Activated naive CD4-positive, alpha-beta T cell treated with anti-CD3 and anti-CD28 coated beads, Interleukin-2, amount 50 U/mL, for 16 hours (primary cell): ENCODE measurements around the gene SPRED2.

ENCODE experiments used
- DNase-seq: peaks from one replicate; pipeline ENCODE4 v3.0.0-alpha.2; 2020

The SPRED2 gene, protein sequence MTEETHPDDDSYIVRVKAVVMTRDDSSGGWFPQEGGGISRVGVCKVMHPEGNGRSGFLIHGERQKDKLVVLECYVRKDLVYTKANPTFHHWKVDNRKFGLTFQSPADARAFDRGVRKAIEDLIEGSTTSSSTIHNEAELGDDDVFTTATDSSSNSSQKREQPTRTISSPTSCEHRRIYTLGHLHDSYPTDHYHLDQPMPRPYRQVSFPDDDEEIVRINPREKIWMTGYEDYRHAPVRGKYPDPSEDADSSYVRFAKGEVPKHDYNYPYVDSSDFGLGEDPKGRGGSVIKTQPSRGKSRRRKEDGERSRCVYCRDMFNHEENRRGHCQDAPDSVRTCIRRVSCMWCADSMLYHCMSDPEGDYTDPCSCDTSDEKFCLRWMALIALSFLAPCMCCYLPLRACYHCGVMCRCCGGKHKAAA

DNA sequence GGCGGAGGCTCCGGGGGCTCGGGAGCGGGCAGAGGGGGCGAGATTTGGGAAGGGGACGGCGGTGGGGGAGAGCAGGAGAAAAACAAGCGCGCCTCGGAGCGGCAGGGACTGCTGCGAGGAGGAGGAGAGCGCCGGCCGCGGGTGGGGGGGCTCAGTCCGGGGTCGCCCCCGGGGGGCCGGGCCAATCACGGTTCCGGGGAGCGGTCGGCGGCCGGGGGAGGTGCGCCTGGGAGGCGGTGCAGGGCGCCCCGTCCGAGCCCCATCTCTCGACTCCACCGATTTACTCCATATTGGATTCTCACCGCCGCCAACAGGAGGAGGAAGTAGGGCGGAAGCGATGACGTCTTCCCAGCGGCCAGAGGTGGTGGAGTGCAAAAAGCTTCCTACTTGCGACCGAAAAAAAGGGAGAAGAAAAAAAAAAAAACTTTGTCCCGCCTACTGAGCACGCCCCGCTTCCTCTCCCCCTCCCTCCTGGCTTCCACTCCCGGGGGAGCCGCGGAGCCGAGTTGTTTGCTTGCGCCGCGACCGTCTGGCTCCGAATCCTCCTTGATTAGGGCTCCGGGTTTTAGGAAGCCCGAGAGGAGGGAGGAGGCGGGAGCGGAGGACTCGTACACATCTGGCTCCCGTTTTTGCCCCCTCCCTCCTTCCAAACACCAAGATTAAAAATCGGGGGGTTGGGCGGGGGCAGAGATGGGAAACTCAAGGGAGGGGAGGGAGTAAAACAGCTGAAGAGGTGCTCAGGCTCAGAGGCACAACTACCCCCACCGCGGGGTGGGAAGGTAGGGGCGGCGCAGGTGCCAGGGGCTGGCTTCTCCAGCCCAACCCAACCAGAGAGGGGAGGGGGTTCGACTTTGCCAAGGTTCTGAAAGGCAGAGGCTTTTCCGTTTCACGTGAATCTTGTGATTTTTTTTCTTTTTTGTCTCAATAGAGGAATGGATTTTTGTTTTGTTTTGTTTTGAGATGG, at the start of gene SPRED2:
TSS of gene SPRED2 (minus strand) at position 373 of the 964 bp plus-strand sequence. CDS start 612 bp downstream, outside the sequence.
- peak; percentile 68 for DNase-seq

DNA sequence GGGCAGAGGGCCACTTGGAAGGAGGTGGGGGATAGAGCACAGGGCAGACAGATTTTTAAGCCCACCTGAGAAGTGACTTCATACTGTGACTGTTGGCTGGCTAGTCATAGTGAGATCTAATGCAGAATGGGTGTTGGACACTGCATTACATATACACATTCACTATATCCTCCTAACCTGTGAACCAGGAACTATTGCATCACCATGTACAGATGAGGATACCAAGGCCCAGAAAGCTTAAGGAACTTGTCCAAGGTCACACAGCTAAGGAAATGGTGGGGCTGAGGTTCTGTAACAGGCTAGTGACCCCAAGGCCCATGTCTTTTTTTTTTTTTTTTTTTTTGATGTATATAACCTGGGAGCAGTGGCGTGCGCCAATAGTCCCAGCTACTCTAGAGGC, 49.6 kb upstream of the SPRED2 start:
- no peak for DNase-seq

DNA sequence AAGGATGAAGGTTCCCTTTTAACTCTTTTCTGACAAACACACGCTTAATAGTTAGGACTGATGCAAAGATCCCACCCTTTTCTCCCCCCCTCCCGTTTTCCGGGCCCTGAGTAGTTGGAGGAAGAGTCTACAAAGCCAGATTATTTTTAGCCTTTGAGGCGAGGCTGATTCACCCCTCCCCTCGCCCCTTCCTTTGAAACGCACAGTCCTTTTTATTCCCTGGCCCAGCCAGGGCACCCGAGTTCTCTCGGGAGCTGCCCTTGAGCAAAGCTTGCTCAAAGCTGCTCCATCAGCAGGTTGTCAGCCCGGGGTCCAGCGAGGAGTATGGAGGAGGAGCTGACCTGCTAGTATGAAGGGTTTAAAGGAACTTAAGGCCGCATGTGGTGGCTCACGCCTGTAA, 47.1 kb upstream of the SPRED2 start:
- DNase-seq: no peak

DNA sequence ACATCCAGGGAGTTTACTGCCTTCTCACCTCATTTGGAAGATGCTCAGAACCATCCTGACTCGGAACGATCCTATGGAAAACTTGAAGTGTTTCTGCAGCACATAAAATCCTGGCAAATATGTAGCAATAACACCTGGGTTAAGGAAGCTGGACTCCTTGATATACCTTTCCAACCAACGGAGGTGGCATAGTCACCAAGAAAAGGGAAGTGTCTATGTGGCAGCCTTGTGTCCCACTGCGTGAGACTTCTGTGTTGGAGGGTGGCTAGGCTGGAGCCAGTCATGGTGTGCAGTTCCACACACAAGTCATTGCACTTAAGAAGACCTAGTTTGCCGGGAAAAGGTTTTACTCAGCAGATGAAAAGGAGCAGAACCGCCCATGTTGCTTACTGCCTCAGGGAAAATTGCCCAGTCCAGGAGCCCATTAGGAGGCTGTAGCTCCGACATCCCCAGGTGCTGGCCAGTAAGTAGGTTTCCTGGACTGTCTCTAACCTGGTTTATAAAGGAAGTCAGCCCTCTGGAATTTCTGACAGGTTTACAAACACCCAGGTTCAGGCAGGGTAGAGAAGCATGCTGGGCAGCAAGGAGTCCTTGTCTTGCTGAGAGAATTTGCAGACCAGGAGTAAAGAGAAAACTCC, 46.2 kb upstream of the SPRED2 start:
- DNase-seq: no peak

DNA sequence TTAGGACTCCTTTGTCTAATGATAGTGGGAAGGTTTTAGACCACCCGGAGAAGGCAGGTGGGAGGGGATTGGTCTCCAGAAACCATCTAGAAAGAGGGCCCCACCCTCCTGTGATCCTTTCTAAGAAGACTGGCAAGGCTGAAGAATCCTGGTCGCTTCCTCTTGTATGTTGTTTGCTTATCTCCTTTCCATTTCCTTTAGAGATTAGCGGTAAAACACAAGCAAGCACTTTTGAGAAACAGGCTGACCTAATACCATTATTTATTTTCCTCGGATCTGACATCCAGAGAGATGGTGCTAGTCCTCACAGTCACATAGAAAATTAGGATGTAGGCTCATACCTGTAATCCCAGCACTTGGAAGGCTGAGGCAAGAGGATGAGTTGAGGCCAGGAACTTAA, 45.2 kb upstream of the SPRED2 start:
- no peak for DNase-seq

DNA sequence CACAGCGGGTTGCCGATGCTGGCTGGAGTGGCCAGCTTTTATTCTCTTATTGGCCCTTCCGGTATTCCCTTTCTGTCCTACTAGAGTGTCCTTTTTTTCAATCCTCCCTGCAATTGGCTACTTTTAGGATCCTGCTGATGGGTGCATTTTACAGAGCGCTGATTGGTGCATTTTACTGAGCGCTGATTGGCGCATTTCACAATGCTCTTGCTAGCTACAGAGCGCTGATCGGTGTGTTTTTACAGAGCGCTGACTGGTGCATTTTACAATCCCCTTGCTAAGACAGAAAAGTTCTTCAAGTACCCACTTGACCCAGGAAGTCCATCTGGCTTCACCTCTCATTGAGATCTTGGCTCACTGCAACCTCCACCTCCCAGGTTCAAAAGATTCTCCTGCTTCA, 44.4 kb upstream of the SPRED2 start:
- no peak for DNase-seq

DNA sequence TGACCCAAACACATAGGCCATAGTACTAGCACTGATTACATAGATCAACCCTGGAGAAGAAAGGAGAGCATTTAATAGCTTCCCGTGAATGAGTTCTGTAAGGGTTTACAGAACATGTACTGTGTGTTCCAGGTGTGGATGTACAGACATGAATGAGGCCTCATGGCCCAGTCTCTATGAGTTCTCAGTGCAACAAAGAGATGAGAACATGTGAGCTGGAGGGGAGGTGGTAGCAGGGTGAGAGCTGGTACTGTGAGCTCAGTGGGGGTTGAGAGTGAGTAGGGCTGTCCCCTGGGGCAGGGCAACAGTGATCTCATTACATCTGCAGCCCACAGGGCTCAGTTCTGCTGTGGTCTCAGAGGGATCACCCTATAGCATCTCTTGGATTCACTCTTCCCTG, 42.6 kb upstream of the SPRED2 start:
- no peak for DNase-seq

DNA sequence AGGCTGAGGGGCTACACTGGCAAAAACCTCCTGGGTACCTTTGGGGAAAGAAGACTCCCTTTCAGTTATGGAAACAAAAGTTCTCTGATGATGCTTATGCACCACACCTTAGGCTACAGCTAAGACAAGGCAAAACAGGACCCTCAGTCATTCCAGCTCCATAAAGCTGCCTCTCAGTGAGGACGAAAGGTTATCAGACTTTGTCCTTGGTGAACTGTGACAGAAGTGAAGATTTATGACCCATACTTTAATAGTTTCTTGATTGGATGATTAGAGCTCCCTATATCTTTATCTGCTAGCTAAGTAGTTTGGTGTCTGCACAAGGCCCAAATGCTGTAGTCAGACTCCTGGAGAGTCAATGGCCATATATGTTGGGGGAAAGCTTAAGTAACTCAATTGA, 40.6 kb upstream of the SPRED2 start:
- DNase-seq: no peak

DNA sequence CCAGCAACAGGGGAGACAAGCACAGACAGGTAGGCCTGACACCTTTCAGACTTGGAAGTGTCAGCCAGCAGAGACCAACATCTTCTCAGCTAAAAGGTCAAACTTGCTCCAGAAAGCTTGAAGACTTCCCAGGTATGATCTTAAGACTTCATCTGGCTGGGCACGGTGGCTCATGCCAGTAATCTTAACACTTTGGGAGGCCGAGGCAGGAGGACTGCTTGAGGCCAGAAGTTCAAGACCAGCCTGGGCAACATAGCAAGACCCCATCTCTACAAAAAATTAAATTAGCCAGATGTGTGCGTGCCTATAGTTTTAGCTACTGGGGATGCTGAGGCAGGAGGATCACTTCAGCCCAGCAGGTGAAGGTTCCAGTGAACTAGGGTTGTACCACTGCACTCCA, 39.0 kb upstream of the SPRED2 start:
- no peak for DNase-seq

DNA sequence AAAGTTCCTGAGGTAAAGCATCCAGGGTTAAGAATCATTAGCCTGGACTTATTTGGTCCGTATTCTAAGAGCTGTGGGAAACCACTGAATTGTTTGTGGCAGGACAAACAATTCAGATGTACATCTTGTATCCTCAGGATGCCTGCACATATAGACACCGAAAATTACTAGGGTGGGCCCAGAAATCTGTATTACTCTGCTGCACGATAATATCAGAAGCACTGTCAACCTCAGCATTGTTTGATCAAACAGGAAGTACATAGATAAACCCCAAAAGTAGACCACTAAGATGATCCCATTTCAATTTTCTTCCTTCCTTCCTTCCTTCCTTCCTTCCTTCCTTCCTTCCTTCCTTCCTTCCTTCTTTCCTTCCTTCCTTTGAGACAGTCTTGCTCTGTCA, 34.2 kb upstream of the SPRED2 start:
- no peak for DNase-seq

DNA sequence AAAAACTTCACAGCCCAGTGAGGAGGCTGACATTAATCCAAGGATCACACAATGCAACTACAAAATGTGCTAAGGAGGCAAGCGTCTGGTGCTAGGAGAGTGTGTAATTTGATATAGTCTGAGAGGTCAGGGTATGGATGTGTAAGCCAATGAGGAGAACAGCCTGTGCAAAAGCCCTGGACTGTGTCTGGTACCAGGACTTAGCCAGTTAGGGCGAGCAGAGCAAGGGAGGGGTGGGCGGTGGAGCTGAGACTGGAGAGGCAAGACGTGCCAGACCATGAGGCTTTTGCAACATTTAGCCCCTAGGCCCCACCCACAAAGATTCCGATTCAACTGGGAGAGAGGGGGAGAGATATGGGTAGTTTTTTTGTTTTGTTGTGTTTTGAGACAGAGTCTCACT, 33.5 kb upstream of the SPRED2 start:
- no peak for DNase-seq

DNA sequence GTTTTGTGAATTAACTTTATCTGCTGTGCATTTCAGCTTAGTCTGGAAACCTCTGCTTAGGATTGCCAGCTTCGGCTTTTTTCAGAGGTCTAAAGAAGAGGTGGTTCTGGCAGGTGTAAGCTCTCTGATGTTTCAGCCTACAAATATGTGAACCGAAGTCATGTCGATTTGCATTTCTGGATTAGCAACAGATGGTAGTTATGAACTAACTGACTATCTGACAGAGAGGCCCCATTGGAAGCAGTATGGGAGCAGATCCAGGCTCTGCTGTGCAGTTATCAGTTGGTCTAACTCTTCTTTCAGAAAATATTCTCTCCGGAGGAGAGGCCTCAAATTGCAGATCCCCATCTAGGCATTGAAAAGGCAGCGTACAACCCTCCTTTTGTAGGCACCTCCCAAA, 32.7 kb upstream of the SPRED2 start:
- DNase-seq: no peak

DNA sequence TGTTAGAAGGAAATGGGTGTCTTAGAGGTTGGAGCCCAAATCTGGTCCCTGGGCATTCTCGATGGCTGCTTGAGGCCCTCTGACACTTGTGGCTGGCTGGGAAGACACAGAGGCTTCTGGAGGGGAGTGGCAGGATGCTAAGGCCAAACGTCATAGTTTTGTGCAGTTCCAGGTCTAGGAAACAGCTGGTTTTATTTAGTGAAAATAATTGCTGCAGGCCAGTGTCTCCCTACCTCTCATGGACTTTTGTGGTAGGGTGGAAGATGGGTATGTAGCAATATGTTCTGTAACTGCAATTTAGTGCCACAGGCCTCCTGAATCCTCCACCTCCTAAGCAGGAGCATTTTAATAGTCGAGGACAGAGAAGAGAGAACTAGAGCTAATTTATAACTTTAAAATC, 32.2 kb upstream of the SPRED2 start:
- no peak for DNase-seq

DNA sequence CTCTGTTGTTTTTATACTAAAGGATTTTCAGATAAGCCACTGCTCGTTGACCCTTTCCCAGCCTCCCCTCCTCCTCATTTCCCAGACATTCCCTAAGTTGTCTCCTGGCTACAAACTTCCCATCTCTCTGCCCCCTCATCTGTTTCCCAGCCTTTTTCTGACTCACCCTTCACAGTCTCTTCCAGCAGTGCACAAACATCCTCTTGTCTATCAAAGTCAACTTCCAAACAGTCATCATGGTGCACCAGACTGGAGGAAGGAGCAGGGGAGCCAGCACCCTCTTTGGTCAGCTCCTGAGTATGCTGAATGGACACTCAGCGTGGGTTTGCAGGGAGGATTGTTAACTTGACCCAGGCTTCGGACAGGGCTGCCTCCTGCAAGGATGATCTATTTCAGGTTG, 26.6 kb upstream of the SPRED2 start:
- no peak for DNase-seq

DNA sequence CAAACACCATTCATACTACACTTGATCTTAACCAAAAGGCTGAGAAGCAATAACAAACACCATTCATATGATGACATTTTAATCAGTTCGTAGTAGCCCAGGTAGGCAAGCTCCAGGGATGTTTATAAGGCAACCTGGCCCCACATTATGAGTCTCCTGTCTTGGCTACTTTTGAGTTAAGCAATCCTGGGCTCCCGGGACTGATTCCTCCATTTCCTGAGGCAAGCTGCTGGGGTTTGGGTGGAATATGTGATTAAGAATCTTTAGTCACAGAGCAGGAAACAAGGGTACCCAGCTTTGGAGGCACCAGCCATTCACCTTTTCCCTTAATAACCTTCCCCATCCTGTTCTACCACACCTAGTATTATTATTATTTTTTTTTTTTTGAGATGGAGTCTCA, 24.5 kb upstream of the SPRED2 start:
- no peak for DNase-seq

DNA sequence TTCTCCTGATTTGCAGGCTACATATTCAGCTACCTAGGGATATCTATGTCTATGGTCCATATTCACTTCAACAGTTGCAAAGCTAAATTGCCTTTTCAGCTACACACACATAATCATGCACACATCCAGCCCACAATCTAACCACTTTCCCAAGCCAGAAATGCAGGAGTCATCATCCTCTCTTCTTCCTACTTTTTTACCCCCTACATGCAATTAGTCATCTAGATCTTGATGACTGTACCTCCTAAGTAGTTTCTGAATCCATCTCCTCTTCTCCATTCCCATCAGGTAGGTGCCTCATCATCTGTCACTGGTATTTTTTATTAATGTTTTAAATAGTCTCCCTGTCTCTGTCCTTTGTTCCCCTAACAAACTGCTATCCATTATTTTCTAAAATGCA, 23.7 kb upstream of the SPRED2 start:
- DNase-seq: no peak

DNA sequence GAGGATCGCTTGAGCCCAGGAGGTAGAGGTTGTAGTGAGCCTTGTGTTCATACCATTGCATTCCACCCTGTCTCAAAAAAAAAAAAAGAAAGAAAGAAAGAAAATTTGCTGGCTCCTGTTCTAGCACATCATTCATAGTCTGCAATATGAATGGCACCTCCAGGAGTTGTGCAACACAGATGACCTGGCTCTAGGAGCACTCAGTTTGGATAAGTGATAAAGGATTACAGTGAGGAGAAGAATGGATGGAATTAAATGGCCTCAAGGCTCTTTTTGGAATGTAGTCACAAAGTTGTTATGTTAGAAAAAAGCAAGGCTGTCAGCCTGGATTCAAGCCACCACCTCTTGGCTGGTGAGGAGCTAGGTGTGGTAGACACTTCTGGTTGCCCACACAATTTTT, 21.5 kb upstream of the SPRED2 start:
- no peak for DNase-seq

DNA sequence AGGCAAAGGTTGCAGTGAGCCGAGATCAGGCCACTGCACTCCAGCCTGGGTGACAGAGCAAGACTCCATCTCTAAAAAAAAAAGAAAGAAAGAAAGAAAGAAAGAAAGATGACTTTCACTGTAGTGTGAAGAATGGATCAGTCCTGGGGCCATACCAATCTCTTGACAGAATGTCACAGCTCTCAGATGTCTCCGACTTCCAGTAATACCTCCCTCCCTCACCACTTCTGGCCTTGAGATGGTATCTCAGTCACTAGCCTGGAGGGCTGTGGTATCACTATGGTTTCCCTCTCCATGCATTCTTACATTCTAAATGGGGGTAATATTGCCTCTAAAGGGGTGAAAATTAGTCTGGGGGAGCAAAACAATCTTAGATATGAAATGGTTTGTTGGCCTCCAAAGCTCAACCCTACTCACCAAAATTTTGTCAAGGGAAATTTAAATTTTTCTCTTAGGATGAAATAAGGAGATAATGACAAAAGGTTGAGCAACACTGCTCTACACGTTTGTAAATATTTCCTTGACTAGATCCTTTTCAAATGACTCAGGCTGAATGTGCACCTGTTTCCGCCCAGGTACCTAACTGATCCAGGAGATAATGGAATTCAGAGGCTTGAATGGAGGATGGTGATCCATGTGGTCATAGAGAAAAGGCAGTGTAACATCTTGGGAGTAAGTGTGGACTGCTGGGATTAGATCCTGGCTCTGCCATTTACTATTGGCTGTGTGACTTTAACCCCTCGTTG, 19.9 kb upstream of the SPRED2 start:
- no peak for DNase-seq

DNA sequence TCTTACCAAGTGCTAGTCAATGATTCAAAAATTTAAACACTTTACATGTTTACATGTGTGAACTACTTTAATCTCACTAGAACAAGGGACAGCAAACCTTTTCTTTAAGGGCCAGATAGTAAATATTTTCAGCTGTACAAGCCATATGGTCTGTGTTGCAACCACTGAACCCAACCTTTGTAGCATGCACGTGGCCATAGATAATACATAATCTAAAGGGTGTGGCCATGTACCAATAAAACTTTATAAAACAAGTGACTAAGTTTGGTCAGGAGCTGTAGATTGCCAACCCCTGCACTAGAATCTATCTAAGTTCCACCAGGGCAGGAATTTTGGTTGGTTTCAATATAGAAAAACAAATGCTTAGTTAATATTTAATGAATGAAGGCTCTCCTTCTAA, 18.4 kb upstream of the SPRED2 start:
- DNase-seq: no peak

DNA sequence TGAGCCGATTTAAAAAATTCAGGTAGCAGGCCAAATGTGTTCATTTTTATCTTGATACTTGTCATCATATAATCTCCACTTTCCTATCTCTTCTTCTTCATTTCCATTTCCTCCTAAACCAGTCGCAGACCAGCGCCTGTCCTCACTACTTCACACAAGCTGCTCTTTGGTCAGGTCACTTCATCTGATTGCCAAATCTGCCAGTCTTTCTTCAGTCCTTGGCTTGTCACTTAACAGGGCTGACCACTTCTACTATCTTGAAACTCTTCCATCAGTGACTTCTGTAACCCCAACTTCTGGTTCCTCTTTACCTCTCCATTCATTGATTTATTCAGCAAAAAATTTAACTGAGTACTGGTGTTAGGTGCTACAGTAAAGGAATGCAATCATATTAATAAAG, 18.0 kb upstream of the SPRED2 start:
- no peak for DNase-seq

DNA sequence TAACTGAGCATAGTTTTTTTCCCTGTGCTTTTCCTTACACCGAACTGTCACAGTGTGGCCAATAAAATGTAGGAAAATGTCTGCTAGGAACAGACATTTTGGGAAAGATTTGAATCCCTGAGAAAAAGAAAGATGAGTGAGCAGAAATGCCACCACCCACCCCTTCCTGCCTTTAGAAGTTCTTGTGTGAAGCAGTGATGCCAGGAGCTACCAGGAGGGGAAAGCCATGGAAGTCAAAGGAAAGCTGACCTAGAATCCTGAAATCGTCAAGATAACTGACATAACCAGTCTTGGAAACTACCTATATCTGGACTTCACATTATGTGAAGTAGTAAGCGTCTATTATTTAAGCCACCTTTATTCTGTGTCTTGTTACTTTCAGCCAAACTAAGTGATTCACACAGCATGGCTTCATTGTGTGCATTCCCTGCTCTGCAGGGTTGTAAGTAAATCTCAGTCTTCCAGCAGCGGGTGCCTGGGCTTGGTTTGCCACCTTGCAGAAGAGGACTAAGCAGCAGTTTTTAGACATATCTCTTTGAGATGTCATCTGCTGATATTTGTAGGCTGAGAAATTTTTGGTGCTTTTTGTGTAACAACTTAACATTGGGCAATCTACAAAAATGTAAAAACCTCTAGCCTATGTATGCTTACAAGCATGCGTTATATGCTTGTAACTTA, 11.2 kb upstream of the SPRED2 start:
- DNase-seq: no peak

DNA sequence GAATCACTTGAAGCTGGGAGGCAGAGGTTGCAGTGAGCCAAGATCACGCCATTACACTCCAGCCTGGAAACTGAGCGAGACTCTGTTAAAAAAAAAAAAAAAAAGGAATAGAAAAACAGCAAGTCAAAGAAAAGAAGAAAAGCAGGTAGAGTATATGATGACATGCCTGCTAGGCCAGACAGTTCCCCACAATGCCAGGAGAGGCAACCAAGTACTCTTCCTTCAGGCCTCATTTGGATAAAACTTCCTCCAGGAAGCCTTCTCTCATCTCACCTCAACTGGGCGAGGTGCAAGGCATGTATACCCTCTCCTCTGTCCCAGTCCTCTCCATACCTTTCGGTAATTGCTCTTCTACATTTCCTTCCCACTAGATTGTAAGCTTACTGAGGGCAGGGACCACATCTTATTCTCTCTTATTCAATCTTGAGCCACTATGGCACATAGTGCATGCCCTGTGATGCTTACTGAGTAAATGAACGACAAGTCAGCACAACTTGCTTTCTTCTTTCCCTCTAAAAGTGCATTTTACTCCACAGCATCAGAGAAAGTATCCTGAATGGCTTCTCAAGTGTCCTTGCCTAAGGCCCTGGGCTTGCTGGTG, 10.1 kb upstream of the SPRED2 start:
- DNase-seq: no peak
